Measurements from ENCODE around the gene MYMK.
A peak's percentile ranks its signal among the peaks of the same experiment; 100 is the strongest.

The MYMK gene

DNA sequence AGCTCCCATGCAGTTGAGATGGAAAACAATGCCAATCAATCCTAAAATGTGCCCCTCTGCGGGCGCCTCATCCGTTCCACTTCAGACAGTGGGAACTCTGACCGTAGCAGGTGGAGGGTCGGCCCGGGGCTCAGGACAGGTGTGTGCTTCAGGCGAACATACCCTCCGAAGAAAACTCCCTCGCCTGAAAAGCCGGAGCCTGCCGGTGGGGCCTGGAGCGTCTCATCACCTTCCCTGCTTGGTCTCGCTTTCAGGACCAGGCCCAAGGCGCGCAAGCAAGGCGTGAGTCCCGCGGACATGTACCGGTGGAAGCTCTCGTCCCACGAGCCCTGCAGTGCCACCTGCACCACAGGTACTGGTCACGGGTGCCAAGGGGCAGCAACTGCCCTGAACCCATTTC, 36.2 kb upstream of the MYMK start:
- no peaks in the 10 kb centered on the region for H3K36me3 ChIP-seq (ENCODE audit: control insufficient read depth, low read length)
- H4K20me1 ChIP-seq (ENCODE audit: control insufficient read depth, insufficient read depth, low read depth, low read length): no peaks in the 10 kb centered on the region
- H3K4me1 ChIP-seq (ENCODE audit: control insufficient read depth, low read length): peaks cover 38% of the 10 kb centered on the region
- no peak for TF ChIP-seq EZH2phosphoT487 (IDR thresholded peaks at IDR 0.05; ENCODE audit: borderline replicate concordance, low read length)
- TF ChIP-seq, protein P1, sequence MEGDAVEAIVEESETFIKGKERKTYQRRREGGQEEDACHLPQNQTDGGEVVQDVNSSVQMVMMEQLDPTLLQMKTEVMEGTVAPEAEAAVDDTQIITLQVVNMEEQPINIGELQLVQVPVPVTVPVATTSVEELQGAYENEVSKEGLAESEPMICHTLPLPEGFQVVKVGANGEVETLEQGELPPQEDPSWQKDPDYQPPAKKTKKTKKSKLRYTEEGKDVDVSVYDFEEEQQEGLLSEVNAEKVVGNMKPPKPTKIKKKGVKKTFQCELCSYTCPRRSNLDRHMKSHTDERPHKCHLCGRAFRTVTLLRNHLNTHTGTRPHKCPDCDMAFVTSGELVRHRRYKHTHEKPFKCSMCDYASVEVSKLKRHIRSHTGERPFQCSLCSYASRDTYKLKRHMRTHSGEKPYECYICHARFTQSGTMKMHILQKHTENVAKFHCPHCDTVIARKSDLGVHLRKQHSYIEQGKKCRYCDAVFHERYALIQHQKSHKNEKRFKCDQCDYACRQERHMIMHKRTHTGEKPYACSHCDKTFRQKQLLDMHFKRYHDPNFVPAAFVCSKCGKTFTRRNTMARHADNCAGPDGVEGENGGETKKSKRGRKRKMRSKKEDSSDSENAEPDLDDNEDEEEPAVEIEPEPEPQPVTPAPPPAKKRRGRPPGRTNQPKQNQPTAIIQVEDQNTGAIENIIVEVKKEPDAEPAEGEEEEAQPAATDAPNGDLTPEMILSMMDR (IDR thresholded peaks at IDR 0.05; ENCODE audit: low read depth, low read length, poor library complexity, severe bottlenecking): no peak
- H3K4me2 ChIP-seq (ENCODE audit: low read length): no peak overlapping the region
- no peak overlapping the region for H3K27ac ChIP-seq (ENCODE audit: low read depth, low read length)
- no peaks in the 10 kb centered on the region for H3F3A ChIP-seq (ENCODE audit: control insufficient read depth, insufficient read depth)
- H3K9me3 ChIP-seq (ENCODE audit: control insufficient read depth, insufficient read depth, low read length): no peaks in the 10 kb centered on the region
- H3K4me3 ChIP-seq (ENCODE audit: low read length): no peak overlapping the region
- no peaks in the 10 kb centered on the region for H3K79me2 ChIP-seq (ENCODE audit: control insufficient read depth, low read length)
- H3K27me3 ChIP-seq (ENCODE audit: control insufficient read depth, low read length): peaks cover 8% of the 10 kb centered on the region
- no peaks in the 10 kb centered on the region for H3K9me2 ChIP-seq (replicated peaks; ENCODE audit: control insufficient read depth, low read length)

DNA sequence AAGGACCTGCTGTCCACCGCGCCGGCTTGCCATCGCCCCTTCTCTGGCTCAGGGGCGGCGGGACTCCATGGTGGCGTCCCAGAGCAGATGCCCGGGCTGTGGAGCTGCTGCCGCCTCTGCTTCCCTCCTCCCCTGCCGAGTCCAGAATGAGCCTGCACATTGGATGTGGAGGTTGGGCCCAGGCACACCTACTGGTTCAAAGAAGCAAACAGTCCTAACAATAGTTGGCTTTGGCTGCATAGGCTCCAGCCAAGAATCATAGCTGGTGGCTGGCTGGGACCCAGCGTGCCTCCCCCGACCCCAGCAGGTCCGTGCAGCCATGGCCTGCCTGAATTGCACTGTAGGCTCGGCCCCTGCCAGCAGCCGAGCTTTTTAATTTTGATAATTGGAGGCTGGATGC, 35.6 kb upstream of the MYMK start:
- H3K9me2 ChIP-seq (replicated peaks; ENCODE audit: control insufficient read depth, low read length): no peaks in the 10 kb centered on the region
- H3K4me3 ChIP-seq (ENCODE audit: low read length): no peak overlapping the region
- H4K20me1 ChIP-seq (ENCODE audit: control insufficient read depth, insufficient read depth, low read depth, low read length): no peaks in the 10 kb centered on the region
- no peak overlapping the region for H3K4me2 ChIP-seq (ENCODE audit: low read length)
- peaks cover 8% of the 10 kb centered on the region for H3K27me3 ChIP-seq (ENCODE audit: control insufficient read depth, low read length)
- no peaks in the 10 kb centered on the region for H3K79me2 ChIP-seq (ENCODE audit: control insufficient read depth, low read length)
- no peaks in the 10 kb centered on the region for H3F3A ChIP-seq (ENCODE audit: control insufficient read depth, insufficient read depth)
- no peak overlapping the region for H3K27ac ChIP-seq (ENCODE audit: low read depth, low read length)
- no peak for TF ChIP-seq EZH2phosphoT487 (IDR thresholded peaks at IDR 0.05; ENCODE audit: borderline replicate concordance, low read length)
- TF ChIP-seq, protein P1 (IDR thresholded peaks at IDR 0.05; ENCODE audit: low read depth, low read length, poor library complexity, severe bottlenecking): no peak
- H3K36me3 ChIP-seq (ENCODE audit: control insufficient read depth, low read length): no peaks in the 10 kb centered on the region
- H3K9me3 ChIP-seq (ENCODE audit: control insufficient read depth, insufficient read depth, low read length): no peaks in the 10 kb centered on the region
- H3K4me1 ChIP-seq (ENCODE audit: control insufficient read depth, low read length): peaks cover 39% of the 10 kb centered on the region

DNA sequence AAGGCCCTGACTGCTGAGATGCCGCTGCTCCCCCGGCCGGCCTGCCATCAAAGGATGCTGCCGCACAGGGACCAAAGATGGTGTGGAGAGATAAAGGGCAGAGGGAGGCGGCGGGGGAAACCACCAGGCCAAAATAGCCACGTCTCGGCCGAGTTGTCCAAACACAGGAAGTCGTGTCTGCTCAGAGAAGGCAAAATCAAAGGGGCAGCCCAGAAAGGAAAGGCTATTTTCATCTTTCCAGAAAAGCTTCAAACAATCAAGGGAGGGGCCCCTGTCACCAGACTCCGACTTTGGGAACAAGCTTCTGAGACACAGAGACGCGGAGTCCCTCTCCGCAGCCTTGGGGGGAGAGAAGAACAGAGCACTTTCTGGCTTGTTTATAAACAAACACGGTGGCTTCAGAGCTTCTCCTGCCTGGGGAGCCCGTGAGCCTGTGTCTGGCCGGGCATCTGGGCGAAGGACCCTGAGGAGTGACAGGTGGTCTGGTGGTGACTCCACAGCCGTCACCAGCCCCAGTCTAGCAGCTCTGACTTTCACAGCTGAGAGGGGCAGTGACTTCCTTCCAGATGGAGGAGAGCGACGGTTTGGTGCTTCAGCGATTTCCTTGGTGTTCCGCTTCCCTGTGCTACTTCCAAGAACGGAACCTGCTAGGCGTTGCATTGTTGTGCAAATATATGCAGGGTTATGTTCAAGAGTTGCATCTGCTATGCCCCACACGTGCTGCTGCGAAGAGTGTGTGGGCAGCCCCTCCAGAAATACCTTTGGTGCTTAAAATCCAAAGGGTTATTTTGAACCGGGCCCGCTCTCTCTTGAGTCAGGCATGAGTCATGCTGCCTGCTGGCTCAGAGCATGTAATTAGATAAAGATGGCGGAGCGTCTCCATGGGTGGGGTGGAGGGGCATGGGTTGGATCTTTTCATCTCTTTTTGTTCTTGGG, 33.7 kb upstream of the MYMK start:
- H3K36me3 ChIP-seq (ENCODE audit: control insufficient read depth, low read length): no peaks in the 10 kb centered on the region
- peak overlapping the region; percentile 23 for H3K4me3 ChIP-seq (ENCODE audit: low read length)
- no peaks in the 10 kb centered on the region for H4K20me1 ChIP-seq (ENCODE audit: control insufficient read depth, insufficient read depth, low read depth, low read length)
- peaks cover 8% of the 10 kb centered on the region for H3K27me3 ChIP-seq (ENCODE audit: control insufficient read depth, low read length)
- H3K4me1 ChIP-seq (ENCODE audit: control insufficient read depth, low read length): peaks cover 38% of the 10 kb centered on the region
- peak overlapping the region; percentile 69 for H3K4me2 ChIP-seq (ENCODE audit: low read length)
- H3K79me2 ChIP-seq (ENCODE audit: control insufficient read depth, low read length): no peaks in the 10 kb centered on the region
- no peaks in the 10 kb centered on the region for H3K9me3 ChIP-seq (ENCODE audit: control insufficient read depth, insufficient read depth, low read length)
- no peaks in the 10 kb centered on the region for H3F3A ChIP-seq (ENCODE audit: control insufficient read depth, insufficient read depth)
- TF ChIP-seq EZH2phosphoT487 (IDR thresholded peaks at IDR 0.05; ENCODE audit: borderline replicate concordance, low read length): no peak
- TF ChIP-seq, protein P1 (IDR thresholded peaks at IDR 0.05; ENCODE audit: low read depth, low read length, poor library complexity, severe bottlenecking): no peak
- H3K27ac ChIP-seq (ENCODE audit: low read depth, low read length): 0 out of 2 replicates have a peak overlapping the region, but pooled peaks have one; percentile 6
- no peaks in the 10 kb centered on the region for H3K9me2 ChIP-seq (replicated peaks; ENCODE audit: control insufficient read depth, low read length)

Data from DOHH2 (cell line).